ENCODE measurements around the gene ALPK3.

Gene ALPK3

GRCh38 chr15:84894736-84895425 is 77.7 kb downstream of the ALPK3 start:
- DNase-seq: no peak

DNA sequence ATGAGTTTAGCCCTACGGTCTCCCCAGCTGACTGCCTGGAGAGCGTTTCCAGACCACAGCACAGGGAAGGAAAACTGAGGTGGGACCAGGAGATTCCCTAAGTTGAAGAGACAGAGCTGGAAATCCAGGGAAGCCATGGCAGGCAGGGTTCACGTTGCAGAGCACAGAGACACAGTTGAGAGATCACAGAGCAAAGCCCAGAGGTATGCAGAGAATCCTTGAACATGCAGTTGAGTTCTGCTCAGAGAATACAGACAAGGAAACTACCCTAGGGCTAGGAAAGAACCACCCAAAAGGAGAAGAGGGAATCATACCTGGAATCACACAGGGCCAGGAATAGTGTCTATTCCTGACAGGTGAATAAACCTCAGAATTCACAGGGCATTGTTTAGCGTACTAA is 81.6 kb downstream of the ALPK3 start:
- DNase-seq: no peak

- no peak for DNase-seq
These were observed 82.6 kb downstream of the ALPK3 start for GRCh38 chr15:84899750-84900149.

DNA sequence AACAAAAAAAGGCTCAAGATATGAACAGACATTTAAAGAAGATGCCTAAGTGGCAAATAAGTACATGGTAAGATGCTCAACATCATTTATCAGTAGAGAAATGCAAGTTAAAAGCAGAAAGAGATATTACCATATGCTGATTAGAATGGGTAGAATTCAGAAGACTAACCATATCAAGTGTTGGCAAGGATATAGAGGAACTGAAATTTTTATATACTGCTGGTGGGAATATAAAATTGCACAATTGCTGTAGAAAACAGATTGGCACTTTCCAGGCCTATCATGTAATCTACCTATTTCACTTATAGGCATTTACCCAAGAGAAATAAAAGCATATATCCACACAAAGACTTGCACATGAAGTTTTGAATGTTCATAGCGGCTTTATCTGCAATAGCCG is 84.4 kb downstream of the ALPK3 start:
- DNase-seq: no peak

GRCh38 chr15:84903751-84904150 is 86.6 kb downstream of the ALPK3 start:
- no peak for DNase-seq

GRCh38 chr15:84904419-84904818 is 87.3 kb downstream of the ALPK3 start:
- no peak for DNase-seq

DNA sequence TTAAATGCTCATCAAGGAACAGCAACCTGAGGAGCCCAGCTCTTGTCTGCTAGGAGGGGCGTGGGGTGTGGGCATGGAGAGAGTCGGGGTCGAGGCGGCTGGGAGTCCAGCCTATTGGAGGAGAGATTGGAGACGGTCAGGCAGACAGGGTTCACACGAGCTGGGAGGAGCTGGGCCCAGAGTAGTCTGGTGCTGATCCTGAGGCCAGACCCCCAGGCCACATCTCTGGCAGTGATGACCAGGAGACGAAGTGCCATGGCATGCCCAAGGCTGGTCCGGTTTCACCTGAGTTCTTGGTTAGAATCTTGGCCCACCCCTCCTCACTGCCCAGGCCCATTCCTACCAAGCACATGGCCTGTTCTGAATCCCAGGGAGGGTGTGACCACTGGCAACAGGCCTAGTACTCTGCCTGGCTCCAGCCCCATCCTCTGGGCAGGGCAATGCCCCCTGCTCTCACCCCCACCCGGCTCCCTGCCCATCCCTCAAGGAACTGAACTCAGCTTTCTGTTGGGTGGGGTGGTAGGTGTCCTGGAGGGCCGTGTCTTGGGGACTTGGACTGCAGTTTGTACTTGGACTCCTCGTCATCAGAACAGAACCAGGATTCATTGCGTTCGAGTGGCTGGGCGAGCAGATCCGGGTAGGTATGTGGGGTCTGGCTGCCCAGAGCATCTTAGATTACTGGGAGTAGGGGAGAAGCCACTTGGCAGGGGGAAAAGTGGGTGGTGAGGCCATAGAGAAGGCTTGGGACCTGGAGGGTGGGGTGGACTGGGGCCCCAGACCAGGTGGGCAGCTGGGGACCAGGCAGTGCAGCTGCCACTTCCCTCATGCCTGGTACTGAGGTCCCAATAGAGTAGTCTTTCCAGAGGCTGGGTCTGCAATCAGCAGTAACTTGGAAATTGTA is 88.1 kb downstream of the ALPK3 start:
- no peak for DNase-seq

- no peak for DNase-seq
These were observed 90.6 kb downstream of the ALPK3 start for GRCh38 chr15:84907731-84908130.

DNA sequence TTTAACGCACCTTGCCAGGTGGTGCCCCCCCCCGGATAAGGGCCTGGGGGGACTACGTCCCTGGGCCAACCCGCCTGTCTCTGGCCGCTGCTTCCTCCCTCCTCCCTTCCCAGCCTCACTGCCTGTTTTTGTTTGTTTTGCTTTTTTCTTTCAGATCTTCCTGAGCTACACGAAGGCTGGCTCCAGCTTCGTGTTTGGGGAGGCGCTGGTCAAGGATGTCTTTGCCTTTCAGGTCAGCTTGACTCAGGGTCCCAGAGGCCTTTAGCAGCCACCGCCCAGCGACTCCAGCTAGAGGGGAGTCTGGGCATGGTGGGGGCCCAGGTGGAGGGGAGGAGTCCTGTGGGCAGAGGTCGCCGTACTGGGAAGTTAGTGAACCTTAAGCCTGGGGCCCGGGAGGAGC is 91.4 kb downstream of the ALPK3 start:
- DNase-seq: no peak

DNA sequence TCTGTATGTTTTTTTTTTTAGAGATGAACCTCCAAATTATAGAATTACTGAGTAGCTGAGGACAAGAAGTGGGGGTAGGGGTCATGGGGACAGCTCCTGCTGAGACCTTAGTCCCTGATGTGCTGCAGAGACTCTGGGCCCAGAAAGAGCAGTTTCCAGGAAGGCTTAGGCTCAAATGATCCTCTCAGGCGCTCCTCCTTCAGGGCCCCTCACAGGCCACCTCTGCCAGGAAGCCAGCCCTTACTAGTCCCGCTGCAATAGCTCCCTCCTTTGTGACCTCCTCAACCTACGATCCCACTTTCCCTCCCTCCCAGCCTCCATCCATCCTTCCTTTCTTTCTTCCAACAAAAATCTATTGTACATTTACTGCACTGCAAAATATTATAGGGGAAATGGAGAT is 91.9 kb downstream of the ALPK3 start:
- no peak for DNase-seq

DNA sequence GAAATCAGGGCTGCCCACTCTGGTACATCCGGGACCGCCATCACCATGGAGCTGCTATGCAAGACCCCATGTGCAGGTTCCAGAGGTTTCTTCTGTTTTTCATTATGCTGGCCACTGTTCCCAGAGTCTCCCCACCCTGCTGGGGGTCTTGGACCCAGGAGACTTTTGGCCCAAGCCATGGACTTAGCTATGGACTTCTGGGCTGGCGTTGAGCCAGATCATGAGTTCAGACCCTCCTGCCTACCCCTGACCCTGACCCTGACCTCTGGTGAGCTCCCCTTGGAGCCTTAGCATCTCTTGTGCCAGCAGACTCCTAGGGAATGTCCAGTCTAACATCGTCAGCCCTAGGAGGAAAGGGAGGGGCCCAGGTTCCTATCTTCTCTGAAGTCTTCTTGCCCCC is 92.6 kb downstream of the ALPK3 start:
- no peak for DNase-seq

- no peak for DNase-seq
These were observed 93.9 kb downstream of the ALPK3 start for GRCh38 chr15:84910928-84911623.

DNA sequence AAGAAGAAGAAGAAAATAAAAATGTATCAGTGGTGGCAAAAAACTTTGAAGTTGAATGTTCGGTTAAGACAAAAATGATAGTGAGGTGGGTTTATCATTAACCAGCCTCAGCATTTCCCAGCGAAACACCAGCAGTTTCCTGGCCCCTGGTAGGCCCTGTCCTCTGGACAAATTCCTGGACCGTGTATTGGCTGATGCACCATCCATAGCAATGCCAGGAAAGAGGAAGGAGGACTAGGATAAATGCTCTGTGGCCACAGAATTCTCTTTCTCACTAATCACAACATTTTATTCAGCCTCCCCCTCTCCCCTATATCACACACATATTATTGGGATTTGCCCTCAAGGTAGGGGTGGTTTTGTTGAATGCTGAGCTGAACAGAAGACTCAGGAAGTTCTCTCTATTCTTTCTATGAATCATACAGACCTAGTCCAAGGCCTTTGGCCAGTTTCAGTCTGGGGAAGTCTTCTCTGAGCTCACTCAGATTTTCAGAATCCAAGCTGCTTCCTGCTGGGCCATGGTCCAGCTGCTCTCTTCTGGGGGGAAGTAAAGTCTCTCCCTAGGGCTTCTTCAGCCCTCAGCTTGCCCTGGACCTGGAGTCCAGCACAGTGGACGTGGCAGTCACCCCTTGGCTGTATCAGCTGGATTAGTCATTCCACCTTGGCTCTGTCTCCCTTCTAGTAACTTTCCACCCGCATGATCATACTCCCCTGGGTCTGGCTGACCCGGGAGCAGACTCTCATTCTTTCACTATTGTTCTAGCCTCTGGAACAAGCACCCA is 94.9 kb downstream of the ALPK3 start:
- peak; percentile 100 for DNase-seq

- no peak for DNase-seq
These were observed 96.2 kb downstream of the ALPK3 start for GRCh38 chr15:84913360-84913723.

- no peak for DNase-seq
These were observed 97.2 kb downstream of the ALPK3 start for GRCh38 chr15:84914351-84914750.

GRCh38 chr15:84914909-84915605 is 97.9 kb downstream of the ALPK3 start:
- peak; percentile 66 for DNase-seq

DNA sequence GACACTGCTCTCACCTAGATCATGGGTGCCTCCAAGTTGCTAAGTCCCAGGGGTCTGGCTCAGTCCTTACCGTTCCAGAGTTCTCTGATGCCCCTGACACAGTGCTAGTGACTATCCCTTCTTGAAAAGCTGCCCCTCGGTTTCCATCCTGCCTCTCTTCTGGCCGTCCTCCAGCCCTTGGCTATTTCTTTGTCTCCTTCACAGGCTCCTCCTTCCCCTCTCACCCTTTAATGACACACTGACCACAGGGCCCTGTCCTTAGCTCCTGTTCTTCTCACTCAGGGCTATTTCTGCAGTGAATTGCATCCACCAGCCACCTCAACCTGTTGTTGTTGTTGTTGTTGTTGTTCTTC is 98.4 kb downstream of the ALPK3 start:
- DNase-seq: no peak

DNA sequence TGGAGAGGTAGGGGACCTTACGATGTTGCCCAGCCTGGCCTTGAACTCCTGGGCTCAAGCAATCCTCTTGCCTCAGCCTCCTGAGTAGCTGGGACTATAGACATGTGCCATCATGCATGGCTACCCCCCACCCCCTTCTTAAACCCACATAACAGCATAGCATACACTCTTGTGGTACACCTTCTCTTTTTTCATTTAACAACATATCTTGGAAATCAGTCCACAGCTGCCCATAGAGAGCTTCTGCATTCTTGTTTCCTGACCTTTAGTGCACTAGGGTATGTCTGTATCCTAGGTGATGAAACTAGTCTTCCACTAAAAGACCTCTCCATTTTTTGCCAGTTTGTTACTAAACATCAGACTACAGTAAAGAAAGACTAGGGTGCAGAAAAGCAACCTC is 100.3 kb downstream of the ALPK3 start:
- DNase-seq: no peak

DNA sequence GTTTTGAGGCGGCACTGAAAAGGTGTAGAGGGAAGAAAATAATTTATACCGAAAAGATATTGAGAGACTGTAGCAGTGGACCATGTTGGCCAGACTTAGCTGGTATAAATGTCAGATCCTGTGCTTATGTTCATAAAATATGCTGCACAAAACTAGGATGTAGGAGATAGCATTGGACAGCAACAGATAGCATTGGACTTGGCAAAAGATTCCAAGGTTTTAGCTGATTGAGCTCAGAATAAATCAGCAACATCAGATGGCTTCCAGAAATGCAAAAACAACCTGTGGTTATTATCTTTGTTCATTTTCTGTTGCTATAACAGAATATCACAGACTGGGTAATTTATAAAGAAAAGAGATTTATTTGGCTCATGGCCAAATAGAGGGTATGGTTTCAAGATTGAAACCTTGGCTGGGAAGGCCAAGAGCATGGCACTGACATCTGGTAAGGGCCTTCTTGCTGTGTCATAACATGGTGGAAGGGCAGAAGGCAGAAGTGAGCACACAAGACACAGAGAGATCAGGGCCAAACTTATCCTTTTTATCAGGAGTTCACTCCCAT is 102.0 kb downstream of the ALPK3 start:
- DNase-seq: no peak

GRCh38 chr15:84921121-84921520 is 104.0 kb downstream of the ALPK3 start:
- no peak for DNase-seq

GRCh38 chr15:84922530-84922929 is 105.4 kb downstream of the ALPK3 start:
- no peak for DNase-seq

Measured in NCI-H226 (cell line).